HepG2 (cell line): ENCODE data around the gene TLE2. TPM values are rescaled to one million over a fixed set of nuclear protein-coding genes. Genes with fewer than 3 reads are reported as not detected.

ENCODE experiments used
- CCDC6 ChIP-seq: sonication (generic); formaldehyde crosslinking; IDR thresholded peaks from 2 replicates; pipeline ENCODE4 v1.8.1; 2022; ENCODE audit warnings: mild to moderate bottlenecking, missing genetic modification reagents, moderate library complexity
- EHMT2 ChIP-seq: fragments of 200-600 bp; sonication (generic); IDR thresholded peaks from 2 replicates; pipeline ENCODE4 v1.7.0; 2017; ENCODE audit warnings: antibody characterized with exemption, low read depth, low read length, borderline replicate concordance
- FOXJ3 ChIP-seq: sonication (generic); formaldehyde crosslinking; IDR thresholded peaks from 2 replicates; pipeline ENCODE4 v1.4.0; 2020; ENCODE audit warnings: missing genetic modification reagents, mild to moderate bottlenecking, borderline replicate concordance
- FOXK1 ChIP-seq: sonication (generic); formaldehyde crosslinking; IDR thresholded peaks from 2 replicates; pipeline ENCODE4 v1.4.0; 2020; ENCODE audit warnings: low read depth, missing genetic modification reagents, borderline replicate concordance
- GLI4 ChIP-seq: sonication (generic); formaldehyde crosslinking; IDR thresholded peaks from 2 replicates; pipeline ENCODE4 v1.5.1; 2020; ENCODE audit warnings: missing genetic modification reagents, mild to moderate bottlenecking, moderate library complexity, borderline replicate concordance
- IKZF1 ChIP-seq: fragments of 450-650 bp; IDR thresholded peaks from 2 replicates; pipeline ENCODE4 v1.7.1; 2016
- KDM5B ChIP-seq: sonication (generic); formaldehyde crosslinking; IDR thresholded peaks from 2 replicates; pipeline ENCODE4 v1.4.0; 2020; ENCODE audit warnings: missing genetic modification reagents, mild to moderate bottlenecking, borderline replicate concordance
- MYC ChIP-seq: sonication (generic); formaldehyde crosslinking; IDR thresholded peaks from 2 replicates; pipeline ENCODE4 v1.9.0; 2021; ENCODE audit warnings: missing genetic modification reagents, borderline replicate concordance
- RBM39 ChIP-seq: fragments of 200-400 bp; formaldehyde crosslinking; IDR thresholded peaks from one replicate; pipeline ENCODE4 v1.6.1; 2018; ENCODE audit warnings: antibody characterized with exemption, mild to moderate bottlenecking, low read depth, low read length; ENCODE audit not compliant: poor library complexity, severe bottlenecking
- RERE ChIP-seq: IDR thresholded peaks from 2 replicates; pipeline ENCODE4 v1.6.1; 2016; ENCODE audit warnings: low read depth, missing genetic modification reagents, missing compliant biosample characterization
- SNAPC2 ChIP-seq: sonication (generic); formaldehyde crosslinking; IDR thresholded peaks from 2 replicates; pipeline ENCODE4 v1.8.1; 2022; ENCODE audit warnings: mild to moderate bottlenecking, missing genetic modification reagents
- ZFX ChIP-seq: sonication (generic); formaldehyde crosslinking; IDR thresholded peaks from 2 replicates; pipeline ENCODE4 v1.4.0; 2020; ENCODE audit warnings: mild to moderate bottlenecking, low read depth, missing genetic modification reagents, moderate library complexity
- ZFY ChIP-seq: sonication (generic); formaldehyde crosslinking; IDR thresholded peaks from 2 replicates; pipeline ENCODE4 v1.4.0; 2020; ENCODE audit warnings: missing genetic modification reagents
- ZNF546 ChIP-seq: sonication (generic); formaldehyde crosslinking; conservative IDR thresholded peaks from 2 replicates; pipeline ENCODE4 v1.8.1; 2023; ENCODE audit warnings: mild to moderate bottlenecking, missing genetic modification reagents
- ZZZ3 ChIP-seq: sonication (generic); formaldehyde crosslinking; IDR thresholded peaks from 2 replicates; pipeline ENCODE4 v1.4.0; 2020; ENCODE audit warnings: missing genetic modification reagents, mild to moderate bottlenecking, borderline replicate concordance
- polyA plus RNA-seq, 8 experiments: library from polyadenylated mRNA; depleted of rRNA in 3 of 8; stranded (reverse) in 7 of 8; unstranded in 1 of 8; fragments of >200 nt; fragmentation: Illumina TruSeq in 4 of 8; extraction: Trizol in 4 of 8; gene quantifications; 2 replicates each; pipeline versions ENCODE4 v1.2.1 to v1.2.3, GENCODE V29; 2011 to 2016; ENCODE audit warnings: low read depth in 4 of 8, missing spikeins in 1 of 8, mixed read lengths in 1 of 8; ENCODE audit not compliant: insufficient read depth in 1 of 8
- total RNA-seq, 5 experiments: library from RNA; depleted of rRNA; stranded (reverse); fragments of >200 nt; fragmentation: Illumina TruSeq; extraction: Trizol; gene quantifications; 2 replicates each; pipeline ENCODE4 v1.2.3, GENCODE V29; 2016; ENCODE audit warnings: low read depth in 1 of 5
- TF ChIP-seq, protein P1 (sequence below): sonication (generic); formaldehyde crosslinking; IDR thresholded peaks from 2 replicates; pipeline ENCODE4 v1.4.0; 2020; ENCODE audit warnings: missing genetic modification reagents, borderline replicate concordance
- TF ChIP-seq, protein P2 (sequence below): sonication (generic); formaldehyde crosslinking; IDR thresholded peaks from 2 replicates; pipeline ENCODE4 v1.8.0; 2022; ENCODE audit warnings: missing genetic modification reagents, mild to moderate bottlenecking, borderline replicate concordance

The TLE2 gene
- total and polyA plus RNA-seq, 2 of the 13 experiments (the other 11 are each of a cell fraction or from before 2014, with no cell fraction given): 0.07 to 0.81 TPM

GRCh38 chr19:3036119-3036976 lies 7.3 kb upstream of the TLE2 start (continued):
- 0 out of 2 replicates have a peak, but pooled peaks have one; percentile 12 for TF ChIP-seq RERE (CRISPR knock-in tag)
- no peak for TF ChIP-seq ZNF546
- TF ChIP-seq, protein P1, sequence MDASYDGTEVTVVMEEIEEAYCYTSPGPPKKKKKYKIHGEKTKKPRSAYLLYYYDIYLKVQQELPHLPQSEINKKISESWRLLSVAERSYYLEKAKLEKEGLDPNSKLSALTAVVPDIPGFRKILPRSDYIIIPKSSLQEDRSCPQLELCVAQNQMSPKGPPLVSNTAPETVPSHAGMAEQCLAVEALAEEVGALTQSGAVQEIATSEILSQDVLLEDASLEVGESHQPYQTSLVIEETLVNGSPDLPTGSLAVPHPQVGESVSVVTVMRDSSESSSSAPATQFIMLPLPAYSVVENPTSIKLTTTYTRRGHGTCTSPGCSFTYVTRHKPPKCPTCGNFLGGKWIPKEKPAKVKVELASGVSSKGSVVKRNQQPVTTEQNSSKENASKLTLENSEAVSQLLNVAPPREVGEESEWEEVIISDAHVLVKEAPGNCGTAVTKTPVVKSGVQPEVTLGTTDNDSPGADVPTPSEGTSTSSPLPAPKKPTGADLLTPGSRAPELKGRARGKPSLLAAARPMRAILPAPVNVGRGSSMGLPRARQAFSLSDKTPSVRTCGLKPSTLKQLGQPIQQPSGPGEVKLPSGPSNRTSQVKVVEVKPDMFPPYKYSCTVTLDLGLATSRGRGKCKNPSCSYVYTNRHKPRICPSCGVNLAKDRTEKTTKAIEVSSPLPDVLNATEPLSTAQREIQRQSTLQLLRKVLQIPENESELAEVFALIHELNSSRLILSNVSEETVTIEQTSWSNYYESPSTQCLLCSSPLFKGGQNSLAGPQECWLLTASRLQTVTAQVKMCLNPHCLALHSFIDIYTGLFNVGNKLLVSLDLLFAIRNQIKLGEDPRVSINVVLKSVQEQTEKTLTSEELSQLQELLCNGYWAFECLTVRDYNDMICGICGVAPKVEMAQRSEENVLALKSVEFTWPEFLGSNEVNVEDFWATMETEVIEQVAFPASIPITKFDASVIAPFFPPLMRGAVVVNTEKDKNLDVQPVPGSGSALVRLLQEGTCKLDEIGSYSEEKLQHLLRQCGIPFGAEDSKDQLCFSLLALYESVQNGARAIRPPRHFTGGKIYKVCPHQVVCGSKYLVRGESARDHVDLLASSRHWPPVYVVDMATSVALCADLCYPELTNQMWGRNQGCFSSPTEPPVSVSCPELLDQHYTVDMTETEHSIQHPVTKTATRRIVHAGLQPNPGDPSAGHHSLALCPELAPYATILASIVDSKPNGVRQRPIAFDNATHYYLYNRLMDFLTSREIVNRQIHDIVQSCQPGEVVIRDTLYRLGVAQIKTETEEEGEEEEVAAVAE: no peak
- peak; percentile 76 for TF ChIP-seq ZFY (CRISPR knock-in tag)
- TF ChIP-seq FOXK1 (CRISPR knock-in tag): no peak
- TF ChIP-seq, protein P2, sequence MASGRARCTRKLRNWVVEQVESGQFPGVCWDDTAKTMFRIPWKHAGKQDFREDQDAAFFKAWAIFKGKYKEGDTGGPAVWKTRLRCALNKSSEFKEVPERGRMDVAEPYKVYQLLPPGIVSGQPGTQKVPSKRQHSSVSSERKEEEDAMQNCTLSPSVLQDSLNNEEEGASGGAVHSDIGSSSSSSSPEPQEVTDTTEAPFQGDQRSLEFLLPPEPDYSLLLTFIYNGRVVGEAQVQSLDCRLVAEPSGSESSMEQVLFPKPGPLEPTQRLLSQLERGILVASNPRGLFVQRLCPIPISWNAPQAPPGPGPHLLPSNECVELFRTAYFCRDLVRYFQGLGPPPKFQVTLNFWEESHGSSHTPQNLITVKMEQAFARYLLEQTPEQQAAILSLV (CRISPR knock-in tag): peak; percentile 53; the same call in 1 of the 2 replicates
- TF ChIP-seq ZFX: peak; percentile 82
- no peak for TF ChIP-seq FOXJ3 (CRISPR knock-in tag)
- no peak for TF ChIP-seq GLI4 (CRISPR knock-in tag)
- TF ChIP-seq SNAPC2 (CRISPR knock-in tag): 0 out of 2 replicates have a peak, but pooled peaks have one; percentile 23
- 0 out of 2 replicates have a peak, but pooled peaks have one; percentile 61 for TF ChIP-seq CCDC6 (CRISPR knock-in tag)
- TF ChIP-seq ZZZ3 (CRISPR knock-in tag): no peak
- peak; percentile 38; the same call in 1 of the 2 replicates for TF ChIP-seq KDM5B (CRISPR knock-in tag)
- no peak; the same call in 1 of the 2 replicates for TF ChIP-seq MYC (CRISPR knock-in tag)
- no peak for TF ChIP-seq EHMT2
- peak; percentile 67 for TF ChIP-seq RBM39
- no peak for TF ChIP-seq IKZF1
